NCI-H345 treated with DMSO at 0.1 percent for 48 hours (cell line): Measurements from ENCODE around the gene CARF.

ENCODE experiments used
- DNase-seq: peaks from one replicate; lab custom pipeline; 2025; ENCODE audit not compliant: unreplicated experiment; lab: John Stamatoyannopoulos, UW

The CARF gene

GRCh38 chr2:203018181-203018580, 106.1 kb downstream of the CARF start:
- no peak for DNase-seq

- DNase-seq = no peak
Measured at GRCh38 chr2:203019142-203019541, 107.1 kb downstream of the CARF start.

- DNase-seq = no peak
Measured at GRCh38 chr2:203021991-203022390, 109.9 kb downstream of the CARF start.

DNA sequence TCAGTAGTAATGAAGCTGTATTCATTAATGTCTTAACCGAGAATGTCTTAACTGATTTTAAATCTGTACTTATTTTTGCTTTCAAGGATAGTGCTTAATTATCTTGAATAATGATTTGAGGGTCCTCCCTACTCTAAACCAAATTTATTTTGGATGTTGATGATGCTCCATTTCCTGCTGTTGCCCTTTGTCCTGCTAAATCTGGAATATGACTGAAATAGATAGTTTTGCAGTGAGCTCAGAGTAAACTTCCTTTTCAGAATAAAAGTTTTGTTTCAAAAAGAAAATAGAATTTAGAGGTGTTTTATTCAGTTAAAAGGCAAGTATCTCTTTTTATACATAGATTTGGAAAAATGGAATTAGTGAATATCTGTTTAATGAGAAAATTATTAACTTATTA, 110.7 kb downstream of the CARF start:
- no peak for DNase-seq

DNA sequence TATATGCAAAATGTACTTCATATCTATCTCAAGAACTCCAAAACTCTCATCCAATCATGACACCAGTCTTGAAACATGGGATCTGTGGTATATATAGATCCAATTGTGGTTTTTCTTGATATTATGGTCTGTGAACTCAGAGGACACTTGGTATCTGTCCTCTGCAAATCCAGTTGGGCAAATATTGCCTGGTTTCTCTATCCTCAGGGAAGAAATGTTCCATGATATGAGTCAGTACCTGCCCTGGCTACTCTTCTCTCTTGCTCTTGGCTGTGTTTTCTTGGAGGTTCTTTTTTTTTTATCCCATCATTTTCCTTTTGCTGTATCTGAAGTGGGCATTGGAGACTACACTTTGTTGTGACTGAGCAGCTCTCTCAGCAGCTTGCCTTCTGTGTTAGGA, 113.5 kb downstream of the CARF start:
- no peak for DNase-seq

DNA sequence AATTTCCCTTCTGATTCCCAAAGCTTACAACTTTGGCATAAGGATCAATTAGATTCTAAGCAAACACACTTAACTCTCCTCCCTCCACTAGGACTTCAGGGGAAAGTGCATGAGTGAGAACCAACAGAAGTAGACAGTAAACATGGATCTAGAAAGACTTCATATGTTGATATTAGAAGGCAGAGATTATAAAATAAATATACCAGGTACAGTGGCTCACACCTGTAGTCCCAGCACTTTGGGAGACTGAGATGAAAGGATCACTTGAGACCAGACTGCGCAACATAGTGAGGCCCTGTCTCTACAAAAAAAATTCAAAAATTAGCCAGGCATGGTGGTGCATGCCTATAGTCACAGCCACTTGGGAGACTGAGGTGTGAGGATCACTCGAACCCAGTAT, 118.5 kb downstream of the CARF start:
- DNase-seq = no peak

GRCh38 chr2:203030991-203031390, 118.9 kb downstream of the CARF start:
- DNase-seq = no peak

DNA sequence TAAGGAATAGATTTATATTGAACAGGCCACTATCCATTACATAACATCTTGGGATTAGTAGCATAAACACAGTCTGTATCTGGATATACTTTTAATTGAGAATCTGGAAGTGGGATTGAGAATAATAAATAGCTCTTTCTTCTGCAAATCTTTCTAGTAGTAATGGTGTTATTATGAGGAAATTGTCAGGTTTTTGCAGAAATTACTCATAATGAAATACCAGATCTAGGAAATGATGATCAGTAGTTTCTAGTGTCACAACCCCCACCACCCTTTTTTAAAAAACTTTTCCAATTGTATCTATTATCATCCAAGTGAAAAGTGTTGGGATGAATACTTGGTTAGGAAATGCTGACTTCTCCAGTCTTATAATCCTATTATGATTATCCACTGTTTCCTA, 121.3 kb downstream of the CARF start:
- no peak for DNase-seq

DNA sequence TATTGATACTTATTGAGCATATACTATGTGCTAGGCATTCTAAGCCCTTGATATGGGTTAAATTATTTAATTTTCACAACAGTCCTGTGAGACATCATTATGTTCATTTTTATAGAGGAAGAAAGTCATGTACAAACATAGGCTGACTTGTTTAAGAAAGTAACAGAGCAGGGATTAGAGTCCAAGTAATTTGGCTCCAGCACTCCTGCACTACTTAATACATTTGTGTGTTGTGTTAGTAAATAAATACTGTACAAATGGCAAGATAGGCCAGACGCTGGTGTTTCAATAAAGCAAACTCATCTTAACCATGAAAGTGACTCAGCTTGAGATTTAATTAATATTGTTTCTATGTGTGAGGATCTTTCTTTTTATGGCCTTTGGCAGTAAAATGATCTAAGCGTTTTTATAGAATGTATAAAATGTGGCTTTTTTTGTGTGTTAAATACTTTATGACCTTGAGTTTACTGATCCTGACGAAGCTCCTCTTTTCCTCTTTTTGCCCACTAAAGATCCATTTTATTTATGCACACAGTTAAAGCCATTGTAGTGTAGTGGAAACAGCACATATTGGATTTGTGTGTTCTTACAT, 123.9 kb downstream of the CARF start:
- no peak for DNase-seq
